Liver (tissue), 9 donors: ENCODE data around the gene TAS2R14. TPM values are rescaled to one million over a fixed set of nuclear protein-coding genes. Genes with fewer than 3 reads are reported as not detected.

Experiments
- DNase-seq: peaks from one replicate; pipeline ENCODE4 v3.0.0-alpha.2; 2017; ENCODE audit warnings: low spot score
- H3K27ac ChIP-seq, 2 donors: one replicate each; pipeline ENCODE4 v1.7.0; 2013; ENCODE audit warnings: inconsistent platforms in 2 of 2, low read length in 2 of 2, control low read depth in 1 of 2, low read depth in 1 of 2, mild to moderate bottlenecking in 1 of 2
- H3K27me3 ChIP-seq, 4 donors: one replicate each; pipeline versions ENCODE4 v1.6.1 to v1.7.0; 2013; ENCODE audit warnings: low read length in 3 of 4, inconsistent platforms in 1 of 4, mild to moderate bottlenecking in 1 of 4, moderate library complexity in 1 of 4; ENCODE audit not compliant: control insufficient read depth in 4 of 4, insufficient read depth in 4 of 4
- H3K36me3 ChIP-seq, 4 donors: one replicate each; pipeline versions ENCODE4 v1.6.1 to v1.7.0; 2013; ENCODE audit warnings: low read length in 3 of 4, mild to moderate bottlenecking in 3 of 4, low read depth in 1 of 4, moderate library complexity in 1 of 4; ENCODE audit not compliant: control insufficient read depth in 4 of 4, insufficient read depth in 3 of 4
- H3K4me1 ChIP-seq, 4 donors: one replicate each; pipeline versions ENCODE4 v1.6.1 to v1.7.0; 2013; ENCODE audit warnings: low read length in 3 of 4, mild to moderate bottlenecking in 3 of 4, moderate library complexity in 1 of 4; ENCODE audit not compliant: control insufficient read depth in 4 of 4, insufficient read depth in 4 of 4
- H3K4me3 ChIP-seq, 3 donors: one replicate each; pipeline versions ENCODE4 v1.6.1 to v1.7.0; 2013; ENCODE audit warnings: low read length in 3 of 3, control low read depth in 1 of 3, low read depth in 1 of 3, mild to moderate bottlenecking in 1 of 3
- H3K9ac ChIP-seq, 2 donors: one replicate each; pipeline ENCODE4 v1.7.0; 2013; ENCODE audit warnings: low read length in 2 of 2, mild to moderate bottlenecking in 2 of 2, moderate library complexity in 2 of 2, control low read depth in 1 of 2, low read depth in 1 of 2
- H3K9me3 ChIP-seq, 4 donors: one replicate each; pipeline versions ENCODE4 v1.6.1 to v1.7.0; 2013; ENCODE audit warnings: low read length in 3 of 4; ENCODE audit not compliant: control insufficient read depth in 4 of 4
- ATF3 ChIP-seq: IDR thresholded peaks from 2 replicates; pipeline ENCODE4 v1.6.1; 2016; ENCODE audit warnings: antibody characterized with exemption
- CTCF ChIP-seq: fragments of 150-350 bp; IDR thresholded peaks from 2 replicates; pipeline ENCODE4 v1.5.1; 2017; ENCODE audit warnings: improper control_type of control experiment, low read depth, low read length; ENCODE audit not compliant: missing input control
- EGR1 ChIP-seq, 2 donors: IDR thresholded peaks; 2 replicates each; pipeline ENCODE4 v1.6.1; 2016 to 2018; ENCODE audit warnings: antibody characterized with exemption in 2 of 2, low read depth in 2 of 2
- FOXA1 ChIP-seq: IDR thresholded peaks from 2 replicates; pipeline ENCODE4 v1.6.1; 2016; ENCODE audit warnings: antibody characterized with exemption
- FOXA2 ChIP-seq: IDR thresholded peaks from 2 replicates; pipeline ENCODE4 v1.6.1; 2016; ENCODE audit warnings: antibody characterized with exemption
- GABPA ChIP-seq, 2 donors: IDR thresholded peaks in 1 of 2; conservative IDR thresholded peaks in 1 of 2; 2 replicates each; pipeline ENCODE4 v1.6.1; 2016; ENCODE audit warnings: antibody characterized with exemption in 2 of 2, mild to moderate bottlenecking in 1 of 2, moderate library complexity in 1 of 2
- HNF4A ChIP-seq, 2 donors: conservative IDR thresholded peaks; 2 replicates each; pipeline ENCODE4 v1.6.1; 2016; ENCODE audit warnings: antibody characterized with exemption in 2 of 2, mild to moderate bottlenecking in 2 of 2
- JUND ChIP-seq, 2 donors: IDR thresholded peaks; 2 replicates each; pipeline ENCODE4 v1.6.1; 2016; ENCODE audit warnings: antibody characterized with exemption in 2 of 2
- MAX ChIP-seq: IDR thresholded peaks from 2 replicates; pipeline ENCODE4 v1.6.1; 2016; ENCODE audit warnings: antibody characterized with exemption
- RAD21 ChIP-seq, 2 donors: IDR thresholded peaks; 2 replicates each; pipeline ENCODE4 v1.6.1; 2016; ENCODE audit warnings: antibody characterized with exemption in 2 of 2, mild to moderate bottlenecking in 2 of 2
- REST ChIP-seq: IDR thresholded peaks from 2 replicates; pipeline ENCODE4 v1.6.1; 2016; ENCODE audit warnings: antibody characterized with exemption, mild to moderate bottlenecking
- RXRA ChIP-seq, 2 donors: IDR thresholded peaks; 2 replicates each; pipeline ENCODE4 v1.6.1; 2017 to 2018; ENCODE audit warnings: antibody characterized with exemption in 2 of 2, mild to moderate bottlenecking in 1 of 2
- SP1 ChIP-seq: IDR thresholded peaks from 2 replicates; pipeline ENCODE4 v1.6.1; 2018; ENCODE audit warnings: antibody characterized with exemption, mild to moderate bottlenecking
- TAF1 ChIP-seq: conservative IDR thresholded peaks from 2 replicates; pipeline ENCODE4 v1.6.1; 2016; ENCODE audit warnings: antibody characterized with exemption, mild to moderate bottlenecking
- YY1 ChIP-seq: IDR thresholded peaks from 2 replicates; pipeline ENCODE4 v1.6.1; 2016; ENCODE audit warnings: antibody characterized with exemption, mild to moderate bottlenecking
- ZBTB33 ChIP-seq: IDR thresholded peaks from 2 replicates; pipeline ENCODE4 v1.6.1; 2016; ENCODE audit warnings: antibody characterized with exemption
- WGBS: extraction: QIAGEN DNeasy Blood & Tissue Kit; methylation state at CpG from one replicate; pipeline ENCODE4 v1.1.7; 2013; 5-methylcytosine and 5-hydroxymethylcytosine counted together
- polyA plus RNA-seq, 2 donors: library from polyadenylated mRNA; stranded (reverse) in 1 of 2; unstranded in 1 of 2; fragments of 200-250 nt in 1 of 2; fragments of >200 nt in 1 of 2; fragmentation: Nextera tagmentation in 1 of 2; extraction: Ambion mirVana in 1 of 2; gene quantifications; one replicate each; pipeline versions ENCODE4 v1.2.1 to v1.2.3, GENCODE V29; 2013 to 2015
- total RNA-seq, 2 donors: library from RNA; depleted of rRNA; stranded (reverse); fragments of >200 nt; gene quantifications; one replicate each; pipeline ENCODE4 v1.2.3, GENCODE V29; 2014
- donor health status: healthy.
- donor health status: healthy.
- donor health status: healthy.
- donor health status: healthy.
- donor health status: healthy.

Gene TAS2R14
- total and polyA plus RNA-seq, 4 donors: 0.16 to 6.9 (median 1.5) TPM

- Histone ChIP-seq H3K4me3 (no peak overlapping the region), H3K27me3 (no peaks in the 10 kb centered on the region), H3K9ac (no peak overlapping the region), H3K9me3 (no peaks in the 10 kb centered on the region), H3K36me3 (no peaks in the 10 kb centered on the region), H3K4me1 (peaks cover 0 to 7% (median 3%) of the 10 kb centered on the region in 4 donors), H3K27ac (no peak overlapping the region)
- no peak for DNase-seq
- WGBS: 96% methylated on average over 5 of the region's 5 CpGs
- TF ChIP-seq HNF4A (conservative IDR thresholded peaks at IDR 0.05): no peak
- TF ChIP-seq TAF1: no peak
- TF ChIP-seq FOXA1: no peak
- TF ChIP-seq YY1: no peak
- no peak for TF ChIP-seq SP1
- no peak for TF ChIP-seq ATF3
- no peak for TF ChIP-seq RXRA (IDR thresholded peaks at IDR 0.05)
- no peak for TF ChIP-seq GABPA (IDR thresholded peaks at IDR 0.05 in 1 of 2, conservative IDR thresholded peaks at IDR 0.05 in 1 of 2)
Observed at GRCh38 chr12:10926269-10926668, 12.8 kb downstream of the TAS2R14 start.

GRCh38 chr12:10919809-10920208 is 19.3 kb downstream of the TAS2R14 start:
- Histone ChIP-seq H3K4me1 (no peaks in the 10 kb centered on the region), H3K4me3 (no peak overlapping the region), H3K9ac (no peak overlapping the region), H3K36me3 (no peaks in the 10 kb centered on the region), H3K27ac (no peak overlapping the region), H3K9me3 (no peaks in the 10 kb centered on the region), H3K27me3 (no peaks in the 10 kb centered on the region)
- no peak for DNase-seq
- 96% methylated on average over 1 of the region's 1 CpG for WGBS
- TF ChIP-seq HNF4A (conservative IDR thresholded peaks at IDR 0.05): no peak
- TF ChIP-seq FOXA1: no peak
- TF ChIP-seq CTCF: no peak
- TF ChIP-seq GABPA (IDR thresholded peaks at IDR 0.05 in 1 of 2, conservative IDR thresholded peaks at IDR 0.05 in 1 of 2): no peak
- no peak for TF ChIP-seq REST
- TF ChIP-seq RXRA (IDR thresholded peaks at IDR 0.05): no peak
- TF ChIP-seq EGR1 (IDR thresholded peaks at IDR 0.05; ENCODE audit: low read depth in 2 of 2): no peak
- no peak for TF ChIP-seq JUND (IDR thresholded peaks at IDR 0.05)
- TF ChIP-seq FOXA2: no peak
- no peak for TF ChIP-seq SP1
- TF ChIP-seq RAD21 (IDR thresholded peaks at IDR 0.05): no peak
- no peak for TF ChIP-seq MAX
- no peak for TF ChIP-seq ZBTB33
